ENCODE data around the gene MUCL3.
A peak's percentile ranks its signal among the peaks of the same experiment; 100 is the strongest.
"Not testable (repeated sequence)": the region's sequence is repeated elsewhere in the genome, so short reads cannot be mapped to it uniquely, and the experiment has no call there.

MUCL3 gene

GRCh38 chr6:30981942-30982772 lies 41.4 kb downstream of the MUCL3 start:
- DNase-seq, result peak; percentile 55

- DNase-seq, result no peak
Measured at GRCh38 chr6:30983439-30983838, 42.7 kb downstream of the MUCL3 start, which contains the start of gene MUC21. Gene MUC21, plus strand, starts transcription at chr6:30983718. Its CDS starts 241 bp downstream, at chr6:30983959.

DNA sequence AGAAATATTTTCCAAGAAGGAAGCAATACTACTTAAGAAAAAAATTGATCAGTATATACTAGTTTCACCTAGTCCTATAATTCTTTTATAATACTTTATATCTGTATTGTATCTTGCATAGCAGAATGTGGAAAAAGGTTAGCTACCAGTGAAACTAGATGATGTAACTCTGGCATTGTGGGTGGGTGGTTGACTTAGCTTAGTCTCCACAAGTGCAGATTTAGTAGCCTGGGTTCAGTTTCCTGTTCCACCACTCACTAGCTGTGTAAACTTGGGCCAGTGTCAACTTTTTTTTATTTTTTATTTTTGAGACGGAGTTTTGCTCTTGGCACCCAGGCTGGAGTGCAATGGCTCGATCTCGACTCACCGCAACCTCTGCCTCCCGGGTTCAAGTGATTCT lies 44.7 kb downstream of the MUCL3 start:
- peak; percentile 25 for DNase-seq

DNA sequence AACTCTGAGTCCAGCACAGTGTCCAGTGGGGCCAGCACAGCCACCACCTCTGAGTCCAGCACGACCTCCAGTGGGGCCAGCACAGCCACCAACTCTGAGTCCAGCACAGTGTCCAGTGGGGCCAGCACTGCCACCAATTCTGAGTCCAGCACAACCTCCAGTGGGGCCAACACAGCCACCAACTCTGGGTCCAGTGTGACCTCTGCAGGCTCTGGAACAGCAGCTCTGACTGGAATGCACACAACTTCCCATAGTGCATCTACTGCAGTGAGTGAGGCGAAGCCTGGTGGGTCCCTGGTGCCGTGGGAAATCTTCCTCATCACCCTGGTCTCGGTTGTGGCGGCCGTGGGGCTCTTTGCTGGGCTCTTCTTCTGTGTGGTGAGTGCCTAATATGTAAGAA lies 46.5 kb downstream of the MUCL3 start:
- no peak for DNase-seq

GRCh38 chr6:30988209-30988825 lies 47.5 kb downstream of the MUCL3 start:
- DNase-seq, result peak; percentile 95

GRCh38 chr6:30990422-30991086 lies 49.8 kb downstream of the MUCL3 start:
- DNase-seq, result peak; percentile 86

- DNase-seq, result no peak
Measured at GRCh38 chr6:30991891-30992290, 51.1 kb downstream of the MUCL3 start.

GRCh38 chr6:30997301-30997700 lies 56.5 kb downstream of the MUCL3 start:
- no peak for DNase-seq

GRCh38 chr6:30998785-30999184 lies 58.0 kb downstream of the MUCL3 start:
- DNase-seq, result no peak

DNA sequence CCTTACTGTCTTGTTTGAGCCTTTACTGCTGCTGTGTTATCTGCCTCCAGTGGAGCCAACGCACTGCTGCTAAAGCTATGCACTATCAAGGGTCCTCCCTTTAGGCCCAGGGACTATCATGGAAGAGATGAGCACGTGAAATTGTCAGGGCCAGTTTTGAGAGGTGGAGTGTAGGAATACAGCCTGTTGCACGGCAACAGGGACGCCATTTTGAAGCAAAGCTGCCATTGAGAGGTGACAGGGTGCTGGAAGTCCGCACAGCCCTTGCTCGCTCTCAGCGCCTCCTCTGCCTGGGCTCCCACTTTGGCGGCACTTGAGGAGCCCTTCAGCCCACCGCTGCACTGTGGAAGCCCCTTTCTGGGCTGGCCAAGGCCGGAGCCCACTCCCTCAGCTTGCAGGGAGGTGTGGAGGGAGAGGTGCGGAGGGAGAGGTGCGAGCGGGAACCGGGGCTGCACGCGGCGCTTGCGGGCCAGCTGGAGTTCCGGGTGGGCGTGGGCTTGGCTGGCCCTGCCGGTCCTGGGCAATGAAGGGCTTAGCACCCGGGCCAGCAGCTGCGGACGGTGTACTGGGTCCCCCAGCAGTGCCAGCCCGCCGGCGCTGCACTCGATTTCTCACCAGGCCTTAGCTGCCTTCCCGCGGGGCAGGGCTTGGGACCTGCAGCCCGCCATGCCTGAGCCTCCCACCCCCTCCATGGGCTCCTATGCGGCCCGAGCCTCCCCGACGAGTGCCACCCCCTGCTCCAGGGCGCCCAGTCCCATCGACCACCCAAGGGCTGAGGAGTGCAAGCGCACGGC lies 59.5 kb downstream of the MUCL3 start:
- DNase-seq, result not testable (repeated sequence)

DNA sequence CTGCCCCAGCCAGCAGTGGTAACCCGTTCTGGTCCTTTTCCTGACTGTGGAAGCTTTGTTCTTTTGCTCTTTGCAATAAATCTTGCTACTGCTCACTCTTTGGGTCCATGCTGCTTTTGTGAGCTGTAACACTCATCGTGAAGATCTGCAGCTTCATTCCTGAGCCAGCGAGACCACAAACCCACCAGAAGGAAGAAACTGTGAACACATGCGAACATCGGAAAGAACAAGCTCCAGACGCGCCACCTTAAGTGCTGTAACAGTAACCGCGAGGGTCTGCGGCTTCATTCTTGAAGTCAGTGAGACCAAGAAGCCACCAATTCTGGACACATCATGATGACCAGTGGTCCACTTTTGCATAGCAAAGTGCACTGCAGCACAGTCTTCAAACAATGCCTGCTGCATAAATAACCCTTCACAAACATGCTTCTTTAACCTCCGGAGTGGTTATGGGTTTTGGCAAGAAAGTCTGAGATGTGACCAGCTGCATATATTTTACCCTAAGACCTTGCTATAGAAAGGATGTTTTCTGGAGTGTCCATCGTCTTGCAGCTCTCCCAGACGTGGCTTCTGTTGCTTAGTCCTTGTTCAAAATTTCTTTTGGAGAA lies 60.6 kb downstream of the MUCL3 start:
- DNase-seq, result no peak

GRCh38 chr6:31002471-31002870 lies 61.7 kb downstream of the MUCL3 start:
- DNase-seq, result no peak

All from NCI-H226 (cell line).